ENCODE results near the gene CRB2. TPM values are rescaled to one million over a fixed set of nuclear protein-coding genes. Genes with fewer than 3 reads are reported as not detected.
"Not testable (repeated sequence)": the region's sequence is repeated elsewhere in the genome, so short reads cannot be mapped to it uniquely, and the experiment has no call there.

The CRB2 gene
- total RNA-seq, 1 donor from 2014 or later: 0.35 TPM

DNA sequence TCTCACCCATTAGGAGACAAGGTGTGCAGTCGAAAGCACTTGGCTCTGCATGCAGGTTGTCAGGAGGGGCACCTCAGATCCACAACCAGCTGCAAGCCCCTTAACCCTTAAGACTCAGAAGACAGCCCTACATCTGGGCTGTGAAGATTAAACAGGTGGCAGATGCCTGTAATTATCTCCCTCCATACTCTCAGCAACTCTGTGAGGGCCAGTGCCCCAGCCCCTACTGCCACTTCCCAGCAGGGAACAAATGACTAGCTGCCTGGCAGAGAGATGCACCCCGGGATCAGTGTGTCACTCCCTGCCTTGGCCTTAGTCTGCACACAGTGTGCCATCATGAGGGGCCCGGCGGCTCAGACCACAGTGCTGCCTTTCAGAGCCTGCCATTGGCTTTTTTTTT lies 42.0 kb downstream of the CRB2 start:
- no peak for DNase-seq (ENCODE audit: low read depth)
- TF ChIP-seq, protein P1, sequence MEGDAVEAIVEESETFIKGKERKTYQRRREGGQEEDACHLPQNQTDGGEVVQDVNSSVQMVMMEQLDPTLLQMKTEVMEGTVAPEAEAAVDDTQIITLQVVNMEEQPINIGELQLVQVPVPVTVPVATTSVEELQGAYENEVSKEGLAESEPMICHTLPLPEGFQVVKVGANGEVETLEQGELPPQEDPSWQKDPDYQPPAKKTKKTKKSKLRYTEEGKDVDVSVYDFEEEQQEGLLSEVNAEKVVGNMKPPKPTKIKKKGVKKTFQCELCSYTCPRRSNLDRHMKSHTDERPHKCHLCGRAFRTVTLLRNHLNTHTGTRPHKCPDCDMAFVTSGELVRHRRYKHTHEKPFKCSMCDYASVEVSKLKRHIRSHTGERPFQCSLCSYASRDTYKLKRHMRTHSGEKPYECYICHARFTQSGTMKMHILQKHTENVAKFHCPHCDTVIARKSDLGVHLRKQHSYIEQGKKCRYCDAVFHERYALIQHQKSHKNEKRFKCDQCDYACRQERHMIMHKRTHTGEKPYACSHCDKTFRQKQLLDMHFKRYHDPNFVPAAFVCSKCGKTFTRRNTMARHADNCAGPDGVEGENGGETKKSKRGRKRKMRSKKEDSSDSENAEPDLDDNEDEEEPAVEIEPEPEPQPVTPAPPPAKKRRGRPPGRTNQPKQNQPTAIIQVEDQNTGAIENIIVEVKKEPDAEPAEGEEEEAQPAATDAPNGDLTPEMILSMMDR (conservative IDR thresholded peaks at IDR 0.05; ENCODE audit: low read depth, low read length): no peak
- H3K4me3 ChIP-seq (ENCODE audit: low read depth, low read length): no peak overlapping the region

DNA sequence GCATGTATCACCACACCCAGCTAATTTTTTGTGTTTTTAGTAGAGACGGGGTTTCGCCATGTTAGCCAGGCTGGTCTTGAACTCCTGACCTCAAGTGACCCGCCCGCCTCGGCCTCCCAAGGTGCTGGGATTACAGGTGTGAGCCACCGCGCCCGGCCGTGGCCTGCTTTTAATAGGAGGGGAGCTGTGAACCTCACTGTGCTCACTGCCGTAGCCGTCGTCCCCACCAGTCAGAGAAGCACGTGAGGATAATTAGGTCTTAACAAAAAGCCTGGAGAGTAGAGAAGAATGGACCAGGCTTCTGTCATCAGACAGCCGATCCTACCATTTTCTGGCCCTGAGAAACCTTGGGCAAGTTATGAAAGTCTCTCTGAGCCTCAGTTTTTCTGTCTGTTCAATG lies 42.9 kb downstream of the CRB2 start:
- DNase-seq (ENCODE audit: low read depth); H3K4me3 ChIP-seq (ENCODE audit: low read depth, low read length): not testable (repeated sequence)

DNA sequence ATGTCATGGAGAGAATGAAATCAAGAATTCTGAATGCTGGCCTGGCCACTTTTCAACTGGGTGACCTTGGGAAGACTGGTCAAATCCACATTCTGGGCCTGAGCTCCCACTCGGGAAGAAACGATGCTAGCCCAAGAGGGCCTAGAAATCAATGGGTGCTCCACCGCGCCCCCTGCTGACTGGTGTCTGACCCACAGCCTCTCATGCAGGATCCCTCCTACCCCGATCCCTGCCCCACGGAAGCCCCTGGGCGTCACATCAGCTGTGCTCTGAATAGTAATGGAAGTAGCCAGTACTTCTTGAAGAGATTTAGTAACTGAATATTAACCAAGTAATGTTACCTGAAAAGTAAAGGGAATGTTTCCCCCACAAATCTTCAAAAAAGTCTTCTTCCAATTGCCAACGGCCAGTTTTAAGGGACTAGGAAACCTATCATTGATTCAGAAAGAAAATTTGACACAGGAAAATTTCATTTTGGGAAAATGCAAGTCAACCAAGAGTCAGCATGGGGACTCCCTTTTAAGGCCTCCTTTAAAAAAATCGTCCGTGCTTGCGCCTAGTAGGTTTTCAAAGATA lies 43.9 kb downstream of the CRB2 start:
- TF ChIP-seq, protein P1 (conservative IDR thresholded peaks at IDR 0.05; ENCODE audit: low read depth, low read length): peak; percentile 66
- no peak overlapping the region for H3K4me3 ChIP-seq (ENCODE audit: low read depth, low read length)
- no peak for DNase-seq (ENCODE audit: low read depth)

DNA sequence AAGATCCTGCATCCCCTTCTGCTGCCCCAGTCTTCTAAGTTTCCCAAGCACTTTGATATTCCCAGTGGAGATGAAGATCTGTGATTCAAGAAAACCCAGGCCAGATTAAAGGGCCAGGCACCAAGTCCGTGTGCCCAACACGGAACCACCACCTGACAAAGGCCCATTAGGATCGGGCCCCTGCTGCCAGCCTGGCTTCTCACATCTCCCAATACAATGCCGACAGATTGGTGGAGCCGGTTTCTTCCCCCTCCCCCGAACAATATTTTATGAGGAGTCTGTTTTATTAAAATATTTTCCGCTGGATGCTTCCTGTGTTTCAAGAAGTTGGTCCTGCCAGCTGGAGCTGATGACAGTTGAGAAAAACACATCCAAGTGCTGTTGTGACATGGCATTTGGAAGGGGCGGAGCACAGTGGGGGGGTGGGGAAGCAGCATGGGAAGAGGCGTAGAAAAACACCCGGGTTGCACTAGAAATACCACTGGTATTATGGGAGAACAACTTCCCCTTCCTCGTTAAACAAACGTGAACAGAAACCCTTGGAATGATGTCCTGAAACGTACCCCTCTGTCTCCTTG lies 45.0 kb downstream of the CRB2 start:
- no peak overlapping the region for H3K4me3 ChIP-seq (ENCODE audit: low read depth, low read length)
- DNase-seq (ENCODE audit: low read depth): no peak
- TF ChIP-seq, protein P1 (conservative IDR thresholded peaks at IDR 0.05; ENCODE audit: low read depth, low read length): no peak

DNA sequence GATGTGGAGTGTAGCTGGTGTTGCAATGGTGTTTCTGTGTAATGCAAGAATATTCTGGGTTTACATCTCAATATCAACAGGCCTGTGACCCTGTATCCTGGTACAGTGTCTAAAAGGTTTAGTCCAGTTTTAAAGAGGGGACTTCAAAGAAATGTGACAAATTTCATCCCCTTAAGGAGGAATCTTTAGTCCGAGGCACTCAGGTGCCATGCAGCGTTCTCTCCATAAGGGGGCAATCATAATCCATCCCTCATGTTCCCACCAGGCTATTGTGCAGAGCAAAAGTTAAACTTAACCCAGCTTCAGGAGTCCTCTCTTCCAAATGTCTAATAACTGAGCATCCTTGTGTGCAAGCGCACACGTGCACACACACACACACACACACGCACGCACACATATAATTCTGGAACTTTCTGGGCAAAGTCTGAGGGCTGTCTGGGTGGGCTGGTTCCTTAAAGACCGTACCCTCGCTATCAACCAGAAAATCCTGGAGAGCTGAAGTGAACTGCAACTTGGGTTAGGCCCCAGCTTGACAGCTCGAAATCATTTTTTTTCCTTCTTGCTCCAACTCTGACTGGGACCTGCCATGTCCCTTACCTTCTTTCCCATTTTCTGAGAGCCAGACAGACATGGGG lies 46.0 kb downstream of the CRB2 start:
- TF ChIP-seq, protein P1 (conservative IDR thresholded peaks at IDR 0.05; ENCODE audit: low read depth, low read length): peak; percentile 82

DNA sequence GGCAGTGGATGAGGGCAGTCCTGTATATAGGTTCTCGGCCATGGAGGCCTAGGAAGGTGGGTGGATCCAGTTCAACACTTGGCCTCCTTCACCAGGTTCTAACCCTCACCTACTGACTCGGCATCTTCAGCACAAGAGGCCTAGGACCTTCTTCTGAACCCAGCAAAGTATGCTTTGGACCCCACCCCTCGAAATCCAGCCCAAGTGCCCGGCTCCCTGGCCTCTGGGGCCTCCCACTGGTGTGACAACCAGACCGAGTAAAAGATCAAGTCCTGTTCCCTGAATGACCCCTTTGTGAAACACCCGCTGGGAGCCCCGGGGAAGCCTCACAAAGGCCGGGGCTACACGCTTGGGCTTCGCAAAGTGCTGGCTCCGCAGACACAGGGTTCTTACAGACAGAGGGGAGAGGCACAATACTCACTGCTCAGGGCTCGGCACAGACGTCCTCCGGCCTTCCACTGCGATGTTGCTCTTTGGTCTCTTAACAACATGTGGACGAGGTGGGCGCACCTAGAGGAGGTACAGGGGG lies 47.0 kb downstream of the CRB2 start:
- TF ChIP-seq, protein P1 (conservative IDR thresholded peaks at IDR 0.05; ENCODE audit: low read depth, low read length): no peak
- DNase-seq (ENCODE audit: low read depth): no peak
- H3K4me3 ChIP-seq (ENCODE audit: low read depth, low read length): no peak overlapping the region

More for the DNA sequence above, 46.0 kb downstream of the CRB2 start:
- no peak overlapping the region for H3K4me3 ChIP-seq (ENCODE audit: low read depth, low read length)
- no peak for DNase-seq (ENCODE audit: low read depth)

DNA sequence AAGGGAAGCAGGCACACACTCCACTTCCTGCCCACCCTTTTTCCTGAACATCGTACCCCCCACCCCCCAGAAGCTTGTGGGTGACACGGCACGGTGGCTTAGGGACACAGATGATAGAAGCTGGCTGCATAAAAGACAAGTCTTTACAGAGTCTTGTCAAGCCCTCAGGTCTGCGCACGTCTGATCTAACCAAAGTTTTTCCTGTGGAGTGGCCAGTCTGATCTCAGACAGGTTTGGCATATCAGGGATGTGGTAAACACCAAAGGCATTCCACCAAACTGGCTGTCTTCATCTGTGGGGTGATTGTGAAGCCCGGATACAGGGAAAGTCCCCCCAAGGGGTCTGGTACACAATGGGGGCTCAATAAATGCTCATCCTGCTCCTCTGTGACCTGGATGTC lies 50.0 kb downstream of the CRB2 start:
- DNase-seq (ENCODE audit: low read depth): no peak
- TF ChIP-seq, protein P1 (conservative IDR thresholded peaks at IDR 0.05; ENCODE audit: low read depth, low read length): no peak
- H3K4me3 ChIP-seq (ENCODE audit: low read depth, low read length): no peak overlapping the region
